RWPE1 (cell line): ENCODE measurements around the gene GYPA.
"Not testable (repeated sequence)": the region's sequence is repeated elsewhere in the genome, so short reads cannot be mapped to it uniquely, and the experiment has no call there.

Experiments
- CTCF ChIA-PET: fragments of 350-600 bp; sonication (Branson Sonifier 250); formaldehyde crosslinking; extraction: SDS; loops from one replicate; lab custom pipeline; 2021; lab: Yijun Ruan, JAX
- POLR2A ChIA-PET: fragments of 400-600 bp; formaldehyde crosslinking; extraction: SDS; loops from one replicate; lab custom pipeline; 2020; ENCODE audit warnings: antibody characterized with exemption; ENCODE audit not compliant: low non-redundant PET; lab: Yijun Ruan, JAX
- DNase-seq: peaks from one replicate; pipeline ENCODE4 v3.0.0; 2012; ENCODE audit warnings: low spot score
- H3K27ac ChIP-seq: fragments of 450-650 bp; 2 replicates; pipeline ENCODE4 v1.5.1; 2017
- TF ChIP-seq, protein P1 (sequence below): fragments of 450-650 bp; conservative IDR thresholded peaks from 2 replicates; pipeline ENCODE4 v1.5.1; 2017; ENCODE audit warnings: low read depth, mild to moderate bottlenecking

GYPA gene

DNA sequence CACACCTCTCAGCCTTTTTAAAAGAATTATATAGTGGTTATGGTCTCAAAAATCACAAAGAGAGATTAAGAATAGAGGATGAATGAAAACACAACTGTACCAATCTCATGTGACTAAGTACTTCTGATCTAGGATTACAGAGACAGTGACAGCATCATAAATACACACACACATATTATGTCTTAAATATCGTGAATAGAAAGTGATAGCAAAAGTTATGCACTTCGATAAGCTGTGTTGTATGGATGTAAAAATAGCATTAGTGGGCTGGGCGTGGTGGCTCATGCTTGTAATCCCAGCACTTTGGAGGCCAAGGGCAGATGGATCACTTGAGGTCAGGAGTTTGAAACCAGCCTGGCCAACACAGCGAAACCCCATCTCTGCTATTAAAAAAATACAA, 25.0 kb downstream of the GYPA start:
- TF ChIP-seq, protein P1, sequence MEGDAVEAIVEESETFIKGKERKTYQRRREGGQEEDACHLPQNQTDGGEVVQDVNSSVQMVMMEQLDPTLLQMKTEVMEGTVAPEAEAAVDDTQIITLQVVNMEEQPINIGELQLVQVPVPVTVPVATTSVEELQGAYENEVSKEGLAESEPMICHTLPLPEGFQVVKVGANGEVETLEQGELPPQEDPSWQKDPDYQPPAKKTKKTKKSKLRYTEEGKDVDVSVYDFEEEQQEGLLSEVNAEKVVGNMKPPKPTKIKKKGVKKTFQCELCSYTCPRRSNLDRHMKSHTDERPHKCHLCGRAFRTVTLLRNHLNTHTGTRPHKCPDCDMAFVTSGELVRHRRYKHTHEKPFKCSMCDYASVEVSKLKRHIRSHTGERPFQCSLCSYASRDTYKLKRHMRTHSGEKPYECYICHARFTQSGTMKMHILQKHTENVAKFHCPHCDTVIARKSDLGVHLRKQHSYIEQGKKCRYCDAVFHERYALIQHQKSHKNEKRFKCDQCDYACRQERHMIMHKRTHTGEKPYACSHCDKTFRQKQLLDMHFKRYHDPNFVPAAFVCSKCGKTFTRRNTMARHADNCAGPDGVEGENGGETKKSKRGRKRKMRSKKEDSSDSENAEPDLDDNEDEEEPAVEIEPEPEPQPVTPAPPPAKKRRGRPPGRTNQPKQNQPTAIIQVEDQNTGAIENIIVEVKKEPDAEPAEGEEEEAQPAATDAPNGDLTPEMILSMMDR = no peak
- DNase-seq = no peak
- ChIA-PET POLR2A (no interaction called here), CTCF (no interaction called here)
- H3K27ac ChIP-seq = no peak overlapping the region

DNA sequence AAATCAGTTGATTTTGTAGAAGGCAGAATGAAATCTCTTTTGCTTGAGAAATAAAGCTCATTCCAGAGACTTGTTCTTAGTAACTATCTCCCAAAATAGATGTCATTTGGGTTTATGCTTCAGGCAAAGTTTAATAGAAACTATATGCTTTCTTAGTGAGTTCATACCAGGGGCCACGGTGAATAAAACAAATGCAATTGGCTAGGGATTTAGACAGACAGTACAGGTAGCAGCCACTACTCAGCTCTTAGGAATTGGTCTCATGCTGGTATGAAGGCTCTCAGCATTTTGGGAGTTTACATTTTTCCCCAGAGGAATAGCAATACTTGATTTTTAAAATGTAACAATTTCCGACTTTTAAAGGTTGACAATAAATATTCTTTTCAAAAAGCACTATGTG, 27.0 kb downstream of the GYPA start:
- no peak for DNase-seq
- POLR2A ChIA-PET = no interaction called here
- TF ChIP-seq, protein P1 = no peak
- CTCF ChIA-PET = no interaction called here
- no peak overlapping the region for H3K27ac ChIP-seq

DNA sequence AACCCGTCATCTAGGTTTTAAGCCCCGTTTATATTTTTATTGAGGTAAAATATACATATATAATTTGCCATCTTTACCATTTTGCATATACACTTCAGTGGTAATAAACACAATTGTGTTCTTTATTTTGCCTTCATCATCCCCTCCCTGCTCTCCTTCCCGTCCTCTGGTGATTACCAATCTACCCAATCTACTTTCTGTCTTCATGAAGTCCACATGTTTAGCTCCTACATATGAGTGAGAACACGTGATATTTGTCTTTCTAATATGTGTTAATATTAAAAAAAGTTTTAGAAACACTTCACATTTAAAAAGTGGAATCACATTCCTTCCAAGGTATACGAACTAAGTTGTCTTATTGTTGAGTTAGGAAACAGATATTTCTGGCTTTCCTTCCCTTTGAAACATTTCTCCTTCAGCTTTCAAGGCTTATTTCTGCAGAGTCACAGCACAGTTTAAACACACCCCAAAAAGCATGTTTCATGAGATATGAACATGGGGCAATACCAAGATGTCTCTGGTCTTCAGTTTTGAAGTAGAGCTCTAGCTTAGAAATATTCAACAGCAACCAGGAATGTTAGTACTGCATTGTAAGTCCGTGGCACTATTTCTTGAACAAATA, 35.9 kb downstream of the GYPA start:
- TF ChIP-seq, protein P1 = no peak
- no peak overlapping the region for H3K27ac ChIP-seq
- POLR2A ChIA-PET = no interaction called here
- no peak for DNase-seq
- CTCF ChIA-PET = no interaction called here

DNA sequence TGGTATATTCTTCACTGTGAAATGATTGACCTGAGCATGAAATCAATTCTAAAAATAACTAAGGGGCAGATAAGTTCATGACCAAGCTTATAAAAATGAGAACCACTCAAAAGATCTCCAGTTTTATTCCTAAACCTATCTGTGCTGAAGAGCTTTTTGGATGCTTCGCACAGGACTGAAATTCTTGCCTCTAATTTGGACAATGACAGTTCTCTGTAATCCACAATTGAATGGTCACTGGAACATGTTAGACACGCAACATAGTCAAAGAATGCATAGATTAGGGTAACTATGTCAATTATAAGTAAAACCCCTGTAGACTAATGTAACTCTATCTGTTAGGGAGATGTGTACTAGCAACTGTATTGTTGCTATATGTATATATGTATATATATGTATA, 42.7 kb downstream of the GYPA start:
- POLR2A ChIA-PET, DNase-seq, H3K27ac ChIP-seq, CTCF ChIA-PET: not testable (repeated sequence)

DNA sequence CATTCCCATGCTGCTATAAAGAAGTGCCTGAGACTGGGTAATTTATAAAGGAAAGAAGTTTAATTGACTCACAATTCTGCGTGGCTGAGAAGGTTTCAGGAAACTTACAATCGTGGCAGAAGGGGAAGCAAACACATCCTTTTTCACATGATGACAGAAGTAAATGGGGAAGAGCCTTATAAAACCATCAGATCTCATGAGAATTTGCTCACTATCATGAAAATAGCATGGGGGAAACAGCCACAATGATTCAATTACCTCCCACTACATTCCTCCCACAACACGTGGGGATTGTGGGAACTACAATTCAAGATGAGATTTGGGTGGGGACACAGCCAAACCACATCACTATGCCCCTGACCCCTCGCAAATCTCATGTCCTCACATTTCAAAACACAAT, 46.5 kb downstream of the GYPA start:
- H3K27ac ChIP-seq, DNase-seq, POLR2A ChIA-PET, CTCF ChIA-PET: not testable (repeated sequence)

DNA sequence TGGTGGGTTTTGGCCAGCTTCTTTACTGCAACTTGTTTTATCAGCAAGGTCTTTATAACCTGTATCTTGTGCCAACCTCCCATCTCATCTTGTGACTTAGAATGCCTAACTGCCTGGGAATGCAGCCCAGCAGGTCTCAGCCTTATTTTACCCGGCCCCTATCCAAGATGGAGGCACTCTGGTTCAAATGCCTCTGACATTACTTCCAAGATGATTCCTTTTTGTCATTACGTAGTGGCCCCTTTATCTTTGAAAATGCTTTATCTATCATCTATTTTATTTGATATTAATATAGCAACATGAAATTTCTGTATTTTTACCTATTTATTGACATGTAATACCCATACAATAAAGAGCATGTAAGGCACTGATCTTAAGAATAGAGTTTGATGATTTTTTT, 49.3 kb downstream of the GYPA start:
- CTCF ChIA-PET, DNase-seq, POLR2A ChIA-PET, H3K27ac ChIP-seq: not testable (repeated sequence)

DNA sequence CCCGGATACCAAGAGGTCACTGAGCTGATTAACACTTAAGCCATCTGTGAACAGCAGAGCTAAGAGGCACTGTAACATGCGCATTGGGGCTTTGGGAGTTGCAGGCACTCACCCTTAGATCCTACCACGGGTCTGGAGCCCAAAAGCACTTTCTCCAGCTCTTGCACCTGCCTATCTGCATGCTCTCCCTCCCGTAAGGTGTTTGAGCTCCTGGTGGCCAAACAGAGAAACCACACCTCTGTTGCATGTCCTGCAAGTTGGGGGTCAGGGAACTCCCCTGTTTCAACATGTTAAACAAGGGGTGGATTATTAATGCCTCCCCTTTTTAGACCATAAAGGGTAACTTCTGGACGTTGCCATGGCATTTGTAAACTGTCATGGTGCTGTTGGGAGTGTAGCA, 49.8 kb downstream of the GYPA start:
- DNase-seq = no peak
- POLR2A ChIA-PET = no interaction called here
- CTCF ChIA-PET = no interaction called here
- TF ChIP-seq, protein P1 = no peak
- H3K27ac ChIP-seq = no peak overlapping the region

DNA sequence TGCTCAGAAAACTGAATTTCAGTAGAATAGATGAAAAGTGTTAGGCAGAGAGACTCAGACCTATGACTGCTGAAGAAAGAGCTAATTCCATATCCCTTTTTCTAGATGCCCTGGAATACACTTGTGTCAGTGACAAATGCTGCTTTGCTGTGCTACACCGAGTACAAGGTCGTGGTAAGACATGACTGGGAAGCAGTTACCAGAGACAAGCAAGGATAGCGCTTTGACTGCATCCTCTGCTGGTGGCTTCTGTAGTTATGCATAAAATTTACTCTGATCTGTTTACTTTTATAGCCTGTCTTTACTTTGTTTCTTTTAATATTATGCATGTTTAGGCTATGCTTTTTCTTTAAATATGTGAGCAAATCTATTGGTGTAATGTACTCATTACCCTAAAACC, 58.5 kb downstream of the GYPA start:
- H3K27ac ChIP-seq, CTCF ChIA-PET, POLR2A ChIA-PET, DNase-seq: not testable (repeated sequence)

DNA sequence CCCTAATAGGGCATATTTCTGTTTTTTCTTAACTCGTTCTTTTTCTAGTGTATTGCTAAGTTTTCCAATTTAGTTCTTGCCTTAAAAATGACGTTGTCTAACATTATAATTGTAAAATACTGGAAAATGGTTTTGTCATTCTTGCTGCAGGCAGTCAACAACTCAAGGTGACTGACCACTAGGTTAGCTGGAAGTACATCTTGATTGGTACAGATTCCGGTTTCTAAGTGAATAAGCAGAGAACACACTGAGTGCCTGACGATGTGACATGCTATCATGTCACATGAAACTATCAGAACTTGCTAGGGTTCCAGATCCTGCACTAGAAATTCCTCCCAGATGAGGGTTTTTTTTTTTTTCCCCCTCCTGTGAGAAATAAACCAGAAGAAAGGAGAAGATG, 60.4 kb downstream of the GYPA start:
- DNase-seq, CTCF ChIA-PET, H3K27ac ChIP-seq, POLR2A ChIA-PET: not testable (repeated sequence)

DNA sequence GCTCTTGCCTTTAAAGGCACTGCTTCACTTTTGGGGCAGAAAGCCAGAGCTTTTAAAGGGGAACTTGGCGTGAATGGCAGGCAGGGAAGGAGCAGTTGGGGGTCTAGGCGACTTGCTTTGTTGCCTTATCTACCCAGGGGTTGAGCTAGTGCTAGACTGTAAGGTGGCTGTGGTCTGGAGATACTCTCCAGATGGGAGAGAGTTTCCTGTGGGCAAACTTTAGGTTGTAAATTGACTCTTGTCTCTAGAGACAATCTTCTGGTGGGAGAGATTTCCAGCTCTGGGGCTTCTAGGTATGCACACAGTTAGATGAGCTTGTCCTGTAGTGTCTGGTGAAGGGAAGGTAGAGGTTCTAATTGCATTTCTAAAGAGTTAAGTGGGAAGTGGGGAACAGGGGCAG, 61.8 kb downstream of the GYPA start:
- POLR2A ChIA-PET, DNase-seq, H3K27ac ChIP-seq, CTCF ChIA-PET: not testable (repeated sequence)

DNA sequence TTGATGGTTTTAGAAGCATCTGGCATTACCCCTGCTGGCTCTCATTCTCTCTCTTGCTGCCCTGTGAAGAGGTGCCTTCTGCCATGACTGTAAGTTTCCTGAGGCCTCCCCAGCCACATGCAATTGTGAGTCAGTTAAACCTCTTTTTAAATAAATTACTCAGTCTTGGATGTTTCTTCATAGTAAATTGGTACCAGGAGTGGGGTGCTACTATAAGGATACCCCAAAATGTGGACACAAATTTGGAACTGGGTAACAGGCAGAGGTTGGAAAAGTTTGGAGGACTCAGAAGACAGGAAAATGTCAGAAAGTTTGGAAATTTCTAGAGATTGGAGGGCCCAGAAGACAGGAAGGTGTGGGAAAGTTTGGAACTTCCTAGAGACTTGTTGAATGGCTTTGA, 79.0 kb downstream of the GYPA start:
- H3K27ac ChIP-seq, POLR2A ChIA-PET, DNase-seq, CTCF ChIA-PET: not testable (repeated sequence)

DNA sequence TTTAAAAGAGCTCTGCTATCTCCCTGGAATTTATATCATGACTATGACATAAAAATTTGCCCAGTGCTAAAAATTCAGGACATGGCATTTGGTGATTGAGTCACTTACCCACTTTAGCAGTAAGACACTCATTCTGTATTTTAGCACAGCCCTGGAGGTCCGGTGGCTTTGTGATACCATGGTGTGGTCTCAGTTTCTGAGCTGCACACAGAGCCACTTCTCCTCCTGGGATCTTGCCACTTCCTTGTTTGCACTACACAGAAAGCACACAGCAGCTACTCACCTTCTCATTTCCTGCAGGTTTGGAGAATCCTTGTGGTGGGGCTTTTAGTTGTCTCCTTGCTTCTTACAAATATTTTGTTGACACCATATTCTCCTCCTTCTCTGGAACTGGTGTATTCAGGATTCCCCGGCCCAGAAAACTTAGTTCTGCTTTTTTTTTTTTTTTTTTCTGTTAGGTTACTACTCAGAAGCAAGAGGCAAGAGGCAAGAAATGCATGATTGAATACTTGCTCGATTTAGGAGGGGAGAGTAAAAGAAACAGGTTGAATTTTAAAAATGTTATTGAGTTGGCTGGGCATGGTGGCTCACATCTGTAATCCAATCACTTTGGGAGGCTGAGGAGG, 80.2 kb downstream of the GYPA start:
- CTCF ChIA-PET, POLR2A ChIA-PET, DNase-seq, H3K27ac ChIP-seq: not testable (repeated sequence)
